ENCODE results near the gene OXSR1.

DNA sequence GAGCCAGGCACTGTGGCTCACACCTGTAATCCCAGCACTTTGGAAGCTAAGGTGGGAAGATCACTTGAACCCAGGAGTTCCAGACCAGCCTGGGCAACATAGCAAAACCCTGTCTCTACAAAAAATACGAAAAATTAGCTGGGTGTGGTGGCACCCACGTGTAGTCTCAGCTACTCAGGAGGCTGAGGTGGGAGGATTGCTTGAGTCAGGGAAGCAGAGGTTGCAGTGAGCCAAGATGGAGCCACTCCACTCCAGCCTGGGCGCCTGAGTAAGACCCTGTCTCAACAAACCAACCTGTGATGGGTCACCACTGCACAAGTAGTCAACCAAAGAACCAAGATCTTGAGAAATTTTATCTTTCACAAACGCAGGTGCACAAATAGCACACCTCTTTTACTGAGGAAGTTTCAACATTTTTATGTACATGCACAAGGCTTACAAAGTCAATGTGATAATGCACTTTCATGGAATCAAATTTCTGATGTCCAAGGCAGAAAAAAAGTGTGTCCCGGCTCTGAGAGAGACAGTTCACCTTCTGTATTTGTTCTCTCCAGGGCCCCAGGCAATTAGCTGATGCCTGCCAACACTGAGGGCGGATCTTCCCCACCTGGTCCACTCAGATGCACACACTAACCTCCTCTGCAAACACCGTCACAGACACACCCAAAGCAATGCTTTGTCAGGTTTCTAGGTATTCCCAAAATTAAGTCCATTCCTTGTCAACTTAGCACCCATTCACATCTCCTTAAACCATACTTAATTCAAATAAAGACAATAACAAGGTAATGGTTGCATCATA lies 40.8 kb upstream of the OXSR1 start:
- TF ChIP-seq, protein P1, sequence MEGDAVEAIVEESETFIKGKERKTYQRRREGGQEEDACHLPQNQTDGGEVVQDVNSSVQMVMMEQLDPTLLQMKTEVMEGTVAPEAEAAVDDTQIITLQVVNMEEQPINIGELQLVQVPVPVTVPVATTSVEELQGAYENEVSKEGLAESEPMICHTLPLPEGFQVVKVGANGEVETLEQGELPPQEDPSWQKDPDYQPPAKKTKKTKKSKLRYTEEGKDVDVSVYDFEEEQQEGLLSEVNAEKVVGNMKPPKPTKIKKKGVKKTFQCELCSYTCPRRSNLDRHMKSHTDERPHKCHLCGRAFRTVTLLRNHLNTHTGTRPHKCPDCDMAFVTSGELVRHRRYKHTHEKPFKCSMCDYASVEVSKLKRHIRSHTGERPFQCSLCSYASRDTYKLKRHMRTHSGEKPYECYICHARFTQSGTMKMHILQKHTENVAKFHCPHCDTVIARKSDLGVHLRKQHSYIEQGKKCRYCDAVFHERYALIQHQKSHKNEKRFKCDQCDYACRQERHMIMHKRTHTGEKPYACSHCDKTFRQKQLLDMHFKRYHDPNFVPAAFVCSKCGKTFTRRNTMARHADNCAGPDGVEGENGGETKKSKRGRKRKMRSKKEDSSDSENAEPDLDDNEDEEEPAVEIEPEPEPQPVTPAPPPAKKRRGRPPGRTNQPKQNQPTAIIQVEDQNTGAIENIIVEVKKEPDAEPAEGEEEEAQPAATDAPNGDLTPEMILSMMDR (conservative IDR thresholded peaks at IDR 0.05; ENCODE audit: low read length) = no peak
- TF ChIP-seq EZH2phosphoT487 (IDR thresholded peaks at IDR 0.05; ENCODE audit: borderline replicate concordance) = no peak

Data from Loucy (cell line).